ENCODE measurements around the gene CD44.

DNA sequence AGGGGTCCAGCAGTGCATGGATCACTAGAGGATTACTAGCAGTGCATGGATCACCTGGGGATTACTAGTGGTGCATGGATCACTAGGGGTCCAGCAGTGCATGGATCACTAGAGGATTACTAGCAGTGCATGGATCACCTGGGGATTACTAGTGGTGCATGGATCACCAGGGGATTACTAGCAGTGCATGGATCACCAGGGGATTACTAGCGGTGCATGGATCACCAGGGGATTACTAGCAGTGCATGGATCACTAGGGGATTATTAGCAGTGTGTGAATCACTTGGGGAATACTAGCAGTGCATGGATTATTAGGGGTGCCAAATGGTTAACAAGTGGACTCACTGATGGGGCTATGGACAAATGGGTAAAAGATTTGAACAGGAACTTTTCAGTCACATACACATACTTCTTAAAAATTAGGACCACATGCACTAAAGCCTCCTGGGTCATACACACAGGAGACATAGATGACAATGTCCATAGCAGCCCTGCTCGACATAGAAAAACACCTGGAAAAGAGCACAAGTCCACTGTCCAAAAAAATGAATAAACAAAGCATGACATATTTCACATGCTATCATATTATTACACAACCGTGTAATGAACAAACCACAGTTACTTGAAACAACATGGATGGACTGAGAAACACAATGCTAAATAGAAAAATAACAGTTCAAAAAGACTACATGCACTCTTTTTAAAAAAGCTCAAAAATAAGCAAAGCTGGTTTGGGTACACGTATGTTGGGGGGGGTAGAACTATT is 109.8 kb downstream of the CD44 start:
- no peak for TF ChIP-seq POLR2A (IDR thresholded peaks at IDR 0.05)
- TF ChIP-seq, protein P1, sequence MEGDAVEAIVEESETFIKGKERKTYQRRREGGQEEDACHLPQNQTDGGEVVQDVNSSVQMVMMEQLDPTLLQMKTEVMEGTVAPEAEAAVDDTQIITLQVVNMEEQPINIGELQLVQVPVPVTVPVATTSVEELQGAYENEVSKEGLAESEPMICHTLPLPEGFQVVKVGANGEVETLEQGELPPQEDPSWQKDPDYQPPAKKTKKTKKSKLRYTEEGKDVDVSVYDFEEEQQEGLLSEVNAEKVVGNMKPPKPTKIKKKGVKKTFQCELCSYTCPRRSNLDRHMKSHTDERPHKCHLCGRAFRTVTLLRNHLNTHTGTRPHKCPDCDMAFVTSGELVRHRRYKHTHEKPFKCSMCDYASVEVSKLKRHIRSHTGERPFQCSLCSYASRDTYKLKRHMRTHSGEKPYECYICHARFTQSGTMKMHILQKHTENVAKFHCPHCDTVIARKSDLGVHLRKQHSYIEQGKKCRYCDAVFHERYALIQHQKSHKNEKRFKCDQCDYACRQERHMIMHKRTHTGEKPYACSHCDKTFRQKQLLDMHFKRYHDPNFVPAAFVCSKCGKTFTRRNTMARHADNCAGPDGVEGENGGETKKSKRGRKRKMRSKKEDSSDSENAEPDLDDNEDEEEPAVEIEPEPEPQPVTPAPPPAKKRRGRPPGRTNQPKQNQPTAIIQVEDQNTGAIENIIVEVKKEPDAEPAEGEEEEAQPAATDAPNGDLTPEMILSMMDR (IDR thresholded peaks at IDR 0.05) = no peak

Data from lower leg skin (tissue), 3 donors.